Left ventricle myocardium inferior (tissue), 1 donor: ENCODE data around the gene GTSE1. TPM values are rescaled to one million over a fixed set of nuclear protein-coding genes. Genes with fewer than 3 reads are reported as not detected.

Source experiments
- DNase-seq: peaks from one replicate; pipeline ENCODE4 v3.0.0-alpha.2; 2020
- H3K27ac ChIP-seq: fragments of 200-600 bp; replicated peaks from 2 replicates; pipeline ENCODE4 v1.8.0; 2021
- H3K27me3 ChIP-seq: fragments of 200-600 bp; 2 replicates; pipeline ENCODE4 v1.8.0; 2021; ENCODE audit warnings: low read depth
- H3K36me3 ChIP-seq: fragments of 200-600 bp; 2 replicates; pipeline ENCODE4 v1.8.0; 2021
- H3K4me1 ChIP-seq: fragments of 200-600 bp; 2 replicates; pipeline ENCODE4 v1.8.0; 2021
- H3K4me3 ChIP-seq: fragments of 200-600 bp; 2 replicates; pipeline ENCODE4 v1.8.0; 2021; ENCODE audit warnings: mild to moderate bottlenecking, moderate library complexity
- H3K9me3 ChIP-seq: fragments of 200-600 bp; replicated peaks from 2 replicates; pipeline ENCODE4 v1.8.0; 2021
- CTCF ChIP-seq: fragments of 200-600 bp; IDR thresholded peaks from 2 replicates; pipeline ENCODE4 v1.8.0; 2021; ENCODE audit warnings: antibody characterized with exemption, mild to moderate bottlenecking, borderline replicate concordance
- intact Hi-C: fragments of 100-400 bp; cut with micrococcal nuclease; formaldehyde crosslinking; loops from one replicate; pipeline ENCODE4 v1.11.0; 2022
- total RNA-seq: library from RNA; stranded (reverse); fragmentation: NEBNext Ultra II Directional; extraction: Animal tissue kit (Norgen Biotek cat#: 25700); gene quantifications from one replicate; pipeline ENCODE4 v1.2.1, GENCODE V29; 2021
- donor health status: DM: no; HTN: yes; CAD: no; lungs with severe emphysema.

GTSE1 gene
- total RNA-seq, 1 donor from 2014 or later, result 0.25 TPM

- H3K27ac ChIP-seq, result no peak overlapping the region
Measured at GRCh38 chr22:46286006-46286405, 10.7 kb upstream of the GTSE1 start.

DNA sequence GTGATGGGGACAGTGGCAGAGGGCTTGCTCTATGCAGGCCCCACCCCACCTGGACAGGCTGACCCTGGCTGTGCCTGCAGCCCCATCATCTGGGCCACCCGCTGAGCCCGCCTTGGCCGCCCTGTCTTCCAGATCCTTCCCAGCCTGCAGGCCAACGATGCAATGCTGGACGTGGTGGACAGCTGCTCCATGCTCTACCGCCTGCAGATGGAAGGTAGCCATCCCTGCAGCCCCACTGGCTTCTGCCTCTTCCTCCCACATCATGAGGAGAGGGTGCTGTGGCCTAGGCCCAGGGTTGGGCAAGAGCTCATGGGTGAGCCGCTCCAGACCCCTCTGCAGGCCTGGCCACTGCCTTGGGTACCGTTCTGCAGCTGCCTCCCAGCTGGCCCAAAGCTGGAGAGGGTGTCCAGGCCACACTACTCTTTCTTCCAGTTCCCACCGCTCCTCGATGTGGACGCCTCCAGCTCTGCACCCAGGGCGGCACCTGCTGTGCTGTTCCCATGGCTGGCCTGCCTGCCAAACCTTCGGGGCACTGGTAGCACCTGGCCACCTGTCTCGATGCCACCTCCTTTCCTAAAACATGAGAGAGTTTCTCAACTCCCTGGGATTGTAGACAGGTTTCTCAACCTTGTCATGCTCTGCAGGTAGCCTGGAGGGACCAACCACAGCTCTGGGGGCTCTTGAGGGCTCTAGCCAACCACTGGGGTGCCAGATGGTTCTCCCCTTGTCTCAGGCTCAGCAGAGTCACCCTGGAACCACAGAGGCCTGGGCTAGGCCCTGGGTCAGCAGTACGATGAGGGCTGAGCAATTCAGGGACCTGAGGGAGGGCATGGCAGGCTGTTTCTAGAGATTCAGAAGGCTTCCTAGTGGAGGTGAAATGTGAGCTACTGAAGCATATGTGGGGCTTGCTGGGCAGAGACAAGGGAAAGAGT lies 9.5 kb upstream of the GTSE1 start:
- no peak for TF ChIP-seq CTCF
- peaks cover 73% of the 10 kb centered on the region for H3K36me3 ChIP-seq
- no peak for DNase-seq
- intact Hi-C loops, result no loop called here
- H3K27ac ChIP-seq, result peak overlapping the region; percentile 86
- H3K9me3 ChIP-seq, result peaks cover 8% of the 10 kb centered on the region
- H3K27me3 ChIP-seq, result no peaks in the 10 kb centered on the region
- peaks cover 52% of the 10 kb centered on the region for H3K4me1 ChIP-seq
- peak overlapping the region; percentile 46 for H3K4me3 ChIP-seq

More at GRCh38 chr22:46286006-46286405, 10.7 kb upstream of the GTSE1 start:
- Histone ChIP-seq H3K36me3 (peaks cover 73% of the 10 kb centered on the region), H3K9me3 (no peaks in the 10 kb centered on the region), H3K4me1 (peaks cover 44% of the 10 kb centered on the region), H3K27me3 (no peaks in the 10 kb centered on the region), H3K4me3 (no peak overlapping the region)
- DNase-seq, result no peak
- TF ChIP-seq CTCF, result no peak
- intact Hi-C loops, result no loop called here

- intact Hi-C loops, result no loop called here
- Histone ChIP-seq H3K36me3 (peaks cover 73% of the 10 kb centered on the region), H3K4me3 (peak overlapping the region; percentile 46), H3K9me3 (peaks cover 8% of the 10 kb centered on the region), H3K27ac (peak overlapping the region; percentile 86), H3K4me1 (peaks cover 52% of the 10 kb centered on the region), H3K27me3 (no peaks in the 10 kb centered on the region)
- DNase-seq, result peak; percentile 51
- no peak for TF ChIP-seq CTCF
Measured at GRCh38 chr22:46287873-46288751, 8.6 kb upstream of the GTSE1 start.

DNA sequence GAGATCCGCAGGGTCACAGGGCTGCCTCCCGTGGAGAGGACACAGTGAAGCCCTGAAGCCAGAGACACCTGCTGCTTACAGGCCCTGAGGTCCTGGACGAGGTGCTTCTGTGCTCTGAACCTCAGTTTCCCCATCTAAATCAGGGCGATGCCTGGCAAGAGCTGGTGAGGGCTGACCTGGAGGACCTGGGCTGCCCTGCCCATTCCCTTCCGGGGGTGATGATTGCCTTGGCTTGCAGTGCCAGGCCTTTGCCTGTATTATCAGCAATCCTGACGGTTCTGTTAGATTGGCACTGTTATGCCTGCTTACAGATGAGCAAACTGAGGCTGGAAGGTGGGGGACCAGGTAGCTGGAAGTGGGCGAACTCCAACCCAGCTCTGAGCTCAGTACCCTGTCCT lies 7.8 kb upstream of the GTSE1 start:
- H3K4me1 ChIP-seq, result peaks cover 52% of the 10 kb centered on the region
- peak overlapping the region; percentile 86 for H3K27ac ChIP-seq

More for the DNA sequence above, 7.8 kb upstream of the GTSE1 start:
- H3K4me3 ChIP-seq, result no peak overlapping the region
- H3K9me3 ChIP-seq, result peaks cover 8% of the 10 kb centered on the region
- intact Hi-C loops, result no loop called here
- DNase-seq, result no peak
- no peaks in the 10 kb centered on the region for H3K27me3 ChIP-seq
- TF ChIP-seq CTCF, result no peak
- H3K36me3 ChIP-seq, result peaks cover 73% of the 10 kb centered on the region
